HG02571 (cell line): ENCODE results near the gene DIDO1.

Experiments used
- ATAC-seq: cut with Tn5 transposase; IDR thresholded peaks from one replicate; pipeline ENCODE4 v1.9.1; 2021; ENCODE audit warnings: mild to moderate bottlenecking, moderate library complexity; ENCODE audit not compliant: unreplicated experiment

Gene DIDO1

DNA sequence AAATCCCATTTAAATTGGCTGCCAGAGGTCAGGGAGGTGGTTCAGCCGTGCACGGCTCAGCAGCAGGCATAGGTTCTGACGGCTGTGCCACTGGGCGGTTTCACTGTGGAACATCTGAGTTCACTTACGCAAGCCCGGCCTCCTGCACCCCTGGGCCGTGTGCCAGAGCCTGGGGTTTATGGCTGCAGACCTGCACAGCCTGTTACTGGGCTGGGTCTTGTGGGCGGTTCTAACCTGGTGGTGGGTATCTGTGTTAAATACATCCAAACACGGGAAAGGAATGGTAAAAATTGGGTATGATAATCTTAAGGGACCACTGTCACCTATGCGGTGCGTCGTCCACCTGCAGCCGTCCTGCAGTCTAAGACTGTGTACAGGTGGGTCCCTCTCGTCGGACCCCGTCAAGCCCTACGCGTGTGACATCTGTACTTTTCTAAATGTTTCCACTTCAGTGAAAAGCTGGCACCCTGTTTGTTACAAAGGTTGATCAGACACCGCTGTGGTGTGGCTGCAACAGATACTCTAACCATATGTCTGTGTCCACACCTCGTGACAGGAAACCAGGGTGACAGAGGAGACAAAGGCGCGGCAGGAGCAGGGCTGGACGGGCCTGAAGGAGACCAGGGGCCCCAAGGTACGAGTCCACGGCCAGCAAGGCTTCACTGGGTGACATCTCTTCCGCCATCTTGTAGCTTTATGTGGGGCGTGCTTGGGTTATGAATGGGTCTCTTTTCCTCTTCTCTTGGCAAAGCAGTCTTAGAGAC is 88.0 kb downstream of the DIDO1 start:
- no peak for ATAC-seq

DNA sequence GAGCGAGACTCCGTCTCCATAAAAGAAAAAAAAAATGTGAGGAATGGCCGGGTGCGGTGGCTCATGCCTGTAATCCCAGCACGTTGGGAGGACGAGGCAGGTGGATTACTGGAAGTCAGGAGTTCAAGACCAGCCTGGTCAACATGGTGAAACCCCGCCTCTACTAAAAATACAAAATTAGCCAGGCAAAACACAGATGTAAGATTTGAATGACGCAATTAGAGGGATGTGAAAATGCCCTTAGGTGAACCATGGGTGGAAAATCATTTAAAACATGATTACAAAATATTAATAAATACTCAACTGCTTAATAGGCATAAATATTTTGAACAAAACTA is 88.5 kb downstream of the DIDO1 start:
- no peak for ATAC-seq

DNA sequence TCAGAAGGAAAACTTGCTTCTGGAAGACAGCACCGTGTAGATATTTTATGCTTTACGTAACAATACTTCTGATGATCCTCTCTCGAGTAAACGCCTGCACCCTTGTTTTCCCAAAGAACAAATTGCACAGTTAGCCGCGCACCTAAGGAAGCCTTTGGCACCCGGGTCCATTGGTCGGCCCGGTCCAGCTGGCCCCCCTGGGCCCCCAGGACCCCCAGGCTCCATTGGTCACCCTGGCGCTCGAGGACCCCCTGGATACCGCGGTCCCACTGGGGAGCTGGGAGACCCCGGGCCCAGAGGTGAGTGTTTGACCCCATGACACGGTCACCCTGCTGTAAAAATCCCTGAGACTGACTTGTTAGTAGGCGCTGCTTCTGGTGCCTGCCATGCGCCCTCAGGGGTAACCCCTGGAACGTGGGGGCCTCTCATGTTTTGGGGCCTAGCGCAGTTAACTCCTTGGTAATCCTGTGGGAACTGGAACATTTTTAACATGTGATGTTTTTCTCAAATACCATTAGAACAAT is 89.3 kb downstream of the DIDO1 start:
- ATAC-seq, result no peak

DNA sequence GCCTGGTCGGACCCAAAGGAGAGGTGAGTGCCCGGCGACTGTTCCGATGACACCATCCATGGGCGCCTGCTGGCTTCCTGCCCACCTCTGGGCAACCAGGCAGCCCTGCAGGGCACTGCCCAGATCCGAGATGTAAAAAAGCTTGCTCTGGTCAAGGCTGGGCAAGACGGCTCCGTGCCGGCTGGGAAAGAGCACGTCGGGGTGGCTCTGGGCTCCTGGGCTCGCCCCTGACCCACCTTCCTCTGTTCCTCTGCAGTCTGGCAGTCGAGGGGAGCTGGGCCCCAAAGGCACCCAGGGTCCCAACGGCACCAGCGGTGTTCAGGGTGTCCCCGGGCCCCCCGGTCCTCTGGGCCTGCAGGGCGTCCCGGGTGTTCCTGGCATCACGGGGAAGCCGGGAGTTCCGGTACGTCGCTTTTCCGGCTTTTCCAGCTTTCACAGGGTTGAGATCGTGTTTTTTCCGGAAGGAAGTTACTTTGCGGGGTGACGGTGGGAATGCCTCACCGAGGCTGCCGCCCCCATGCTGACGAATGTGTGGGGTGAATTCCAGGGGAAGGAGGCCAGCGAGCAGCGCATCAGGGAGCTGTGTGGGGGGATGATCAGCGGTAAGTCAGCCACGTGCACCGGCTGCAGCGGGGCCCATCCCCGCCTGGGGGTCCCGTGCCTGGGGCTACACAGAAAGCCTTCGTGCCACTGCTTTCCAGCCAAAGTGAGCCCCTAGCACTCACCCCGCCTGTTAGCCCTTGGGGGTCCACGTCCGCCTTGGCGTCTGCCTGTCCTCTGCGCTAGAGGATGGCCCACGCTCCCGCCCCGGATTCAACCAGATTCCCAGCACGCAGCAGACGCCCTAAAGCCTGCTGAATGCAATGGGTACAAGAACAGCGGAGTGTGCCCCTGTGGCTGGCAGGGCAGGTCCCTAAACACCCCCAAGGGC is 90.1 kb downstream of the DIDO1 start:
- ATAC-seq, result no peak

DNA sequence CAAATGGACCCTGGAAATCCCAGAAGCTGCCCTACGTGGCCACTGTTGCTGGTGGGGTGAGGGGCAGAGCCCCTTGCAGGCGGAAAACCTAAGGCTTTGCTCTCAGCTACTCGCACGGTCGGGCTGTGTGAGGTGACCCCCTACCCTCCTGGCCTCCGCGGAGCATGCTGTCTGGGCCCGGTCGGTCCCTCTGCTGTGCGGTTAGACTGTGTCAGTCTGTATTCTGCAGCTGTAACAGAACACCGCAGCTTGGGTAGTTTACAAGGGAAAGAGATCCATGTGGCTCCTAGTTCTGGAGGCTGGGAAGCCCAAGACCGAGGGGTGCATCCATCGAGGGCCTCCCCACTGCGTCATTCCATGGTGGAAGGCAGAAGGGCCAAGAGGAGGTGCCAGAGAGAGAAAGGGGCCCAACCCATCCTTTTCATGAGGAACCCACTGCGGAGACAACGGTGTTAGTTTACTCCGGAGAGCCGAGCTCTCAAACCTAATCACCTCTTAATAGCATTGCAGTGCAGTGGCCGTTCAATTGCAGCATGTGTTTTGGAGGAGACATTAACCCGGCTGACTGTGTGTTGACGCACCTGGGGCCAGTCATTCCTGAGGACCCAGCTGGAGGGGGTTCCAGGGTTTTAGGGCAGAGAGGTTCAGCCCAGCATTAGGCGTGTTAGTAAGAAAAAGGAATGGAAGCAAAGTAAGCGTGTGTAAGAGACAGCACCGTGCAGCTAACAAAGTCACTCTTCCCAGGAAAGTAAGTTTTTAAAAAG is 91.2 kb downstream of the DIDO1 start:
- ATAC-seq, result no peak

DNA sequence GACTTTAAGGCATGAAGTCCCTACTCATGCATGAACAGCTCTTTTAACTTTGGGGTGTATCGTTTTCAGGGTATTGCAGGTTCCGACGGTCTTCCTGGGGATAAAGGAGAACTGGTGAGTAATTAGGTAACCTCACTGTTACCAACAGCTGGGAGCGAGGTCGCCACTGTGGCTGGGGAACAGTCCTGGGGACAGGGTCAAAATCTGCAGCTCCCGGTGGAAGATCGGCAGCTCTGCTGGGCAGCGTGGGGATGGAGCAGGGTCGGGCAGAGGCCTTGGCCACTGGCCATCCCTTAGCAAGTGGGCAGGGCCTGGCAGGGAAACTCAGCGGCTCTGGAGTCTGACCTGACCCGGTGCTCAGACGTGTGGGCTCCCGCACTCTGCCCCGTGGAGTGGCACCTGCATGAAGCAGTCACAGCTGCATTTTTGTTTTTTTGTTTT is 93.3 kb downstream of the DIDO1 start:
- ATAC-seq, result no peak

DNA sequence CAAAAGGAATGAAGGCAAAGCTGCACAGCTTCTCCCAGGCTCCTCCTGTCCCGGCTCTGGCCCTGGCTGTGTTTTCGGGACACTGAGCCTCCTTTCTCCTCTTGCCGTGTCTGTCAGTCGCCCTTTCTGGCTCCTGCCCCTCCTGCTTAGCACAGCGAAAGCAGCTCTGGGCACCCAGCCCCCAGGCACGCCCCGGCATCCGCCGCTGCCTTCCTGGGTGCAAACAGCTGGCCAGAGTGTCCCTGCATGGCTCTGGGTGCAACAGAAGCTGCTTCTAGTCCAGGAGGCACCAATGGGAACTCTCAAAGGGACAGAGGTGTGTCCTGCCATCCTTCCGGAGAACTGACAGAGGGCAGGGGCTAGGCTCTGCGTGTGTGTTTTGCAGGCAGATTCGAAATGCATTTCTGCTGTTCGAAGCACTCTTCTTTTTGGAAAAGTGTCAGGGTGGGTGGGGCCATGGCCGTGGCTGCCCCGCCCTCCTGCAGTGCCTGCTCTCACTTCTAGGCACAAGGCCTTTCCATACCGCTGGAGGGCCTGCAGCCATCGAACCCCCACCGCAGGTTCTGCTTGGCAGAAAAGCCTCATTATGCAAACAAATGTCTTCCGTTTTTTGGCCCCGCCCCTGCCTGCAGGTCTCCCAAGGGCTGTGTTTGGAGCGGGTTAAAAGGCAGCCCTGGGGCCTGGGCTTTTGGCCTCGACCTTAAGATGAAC is 93.9 kb downstream of the DIDO1 start:
- no peak for ATAC-seq

DNA sequence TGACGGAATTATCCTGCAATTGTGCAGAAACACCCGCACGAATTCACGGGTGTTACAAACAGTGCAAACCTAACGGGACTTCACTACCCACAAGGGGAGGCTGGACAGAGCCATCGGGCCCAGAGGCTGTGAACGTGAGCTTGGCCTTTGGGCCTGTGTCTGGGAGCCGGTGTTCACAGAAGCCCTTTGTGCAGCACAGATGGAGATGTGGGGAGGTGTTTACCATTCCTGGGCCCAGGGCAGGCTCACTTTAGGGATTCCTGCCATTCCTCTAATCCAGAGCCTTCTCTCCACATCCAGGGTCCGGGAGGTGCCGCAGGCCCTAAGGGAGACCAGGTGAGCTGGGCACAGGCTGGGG is 94.5 kb downstream of the DIDO1 start:
- no peak for ATAC-seq

DNA sequence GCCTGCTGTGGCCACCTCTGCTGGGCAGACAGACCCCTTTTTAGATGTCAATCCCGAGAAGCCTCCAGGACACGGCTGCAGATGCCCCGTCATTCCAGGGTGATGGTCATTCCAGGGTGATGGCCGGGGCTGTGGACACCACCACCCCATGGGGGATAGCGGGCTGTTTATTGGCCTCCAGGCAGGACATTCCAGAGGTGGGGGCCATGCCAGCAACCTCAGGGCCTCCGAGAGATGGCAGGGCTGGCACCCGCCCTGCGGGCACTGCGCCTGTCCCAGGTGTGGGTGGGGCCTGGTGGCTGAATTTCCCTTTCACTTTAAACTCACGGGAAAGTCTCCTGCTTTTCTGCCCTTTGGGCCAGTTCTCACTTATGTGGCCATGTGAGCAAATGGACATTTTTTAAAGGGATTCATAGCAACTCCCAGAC is 94.9 kb downstream of the DIDO1 start:
- ATAC-seq, result no peak

DNA sequence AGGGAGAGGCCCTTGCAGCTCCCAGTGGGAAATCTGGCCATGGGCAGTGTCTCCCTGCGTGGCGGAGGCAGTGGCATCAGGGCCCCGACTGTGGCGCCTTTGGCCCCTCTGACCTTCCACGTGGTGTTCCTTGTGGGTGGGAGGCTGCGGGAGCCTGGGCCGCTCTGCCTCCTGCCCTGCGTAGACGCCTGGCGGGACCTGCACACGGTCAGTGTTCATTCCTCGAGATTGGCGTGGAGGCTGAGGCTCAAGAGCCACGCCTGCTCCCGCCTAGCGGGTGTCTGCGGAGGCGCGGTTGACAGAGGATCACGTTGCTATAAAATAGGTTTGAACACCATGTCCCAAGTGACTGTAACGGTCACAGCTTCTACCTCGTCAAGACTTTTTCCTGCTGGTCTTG is 95.5 kb downstream of the DIDO1 start:
- ATAC-seq, result no peak

DNA sequence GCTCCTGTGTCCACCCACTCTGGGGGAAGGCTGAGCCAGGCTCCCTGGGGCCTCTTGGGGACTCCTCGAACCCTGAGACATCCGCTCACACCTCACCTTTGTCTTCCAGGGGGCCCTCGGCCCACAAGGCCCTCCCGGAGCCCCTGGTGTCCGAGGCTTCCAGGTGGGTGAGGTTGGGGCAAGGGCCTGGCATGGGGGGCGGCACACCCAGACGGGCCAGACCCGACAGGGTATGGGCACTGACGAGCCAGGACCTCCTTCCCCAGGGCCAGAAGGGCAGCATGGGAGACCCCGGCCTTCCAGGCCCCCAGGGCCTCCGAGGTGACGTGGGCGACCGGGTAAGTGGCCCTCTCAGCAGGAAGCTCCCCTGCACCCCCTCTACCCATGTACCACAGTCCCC is 96.1 kb downstream of the DIDO1 start:
- ATAC-seq, result no peak

DNA sequence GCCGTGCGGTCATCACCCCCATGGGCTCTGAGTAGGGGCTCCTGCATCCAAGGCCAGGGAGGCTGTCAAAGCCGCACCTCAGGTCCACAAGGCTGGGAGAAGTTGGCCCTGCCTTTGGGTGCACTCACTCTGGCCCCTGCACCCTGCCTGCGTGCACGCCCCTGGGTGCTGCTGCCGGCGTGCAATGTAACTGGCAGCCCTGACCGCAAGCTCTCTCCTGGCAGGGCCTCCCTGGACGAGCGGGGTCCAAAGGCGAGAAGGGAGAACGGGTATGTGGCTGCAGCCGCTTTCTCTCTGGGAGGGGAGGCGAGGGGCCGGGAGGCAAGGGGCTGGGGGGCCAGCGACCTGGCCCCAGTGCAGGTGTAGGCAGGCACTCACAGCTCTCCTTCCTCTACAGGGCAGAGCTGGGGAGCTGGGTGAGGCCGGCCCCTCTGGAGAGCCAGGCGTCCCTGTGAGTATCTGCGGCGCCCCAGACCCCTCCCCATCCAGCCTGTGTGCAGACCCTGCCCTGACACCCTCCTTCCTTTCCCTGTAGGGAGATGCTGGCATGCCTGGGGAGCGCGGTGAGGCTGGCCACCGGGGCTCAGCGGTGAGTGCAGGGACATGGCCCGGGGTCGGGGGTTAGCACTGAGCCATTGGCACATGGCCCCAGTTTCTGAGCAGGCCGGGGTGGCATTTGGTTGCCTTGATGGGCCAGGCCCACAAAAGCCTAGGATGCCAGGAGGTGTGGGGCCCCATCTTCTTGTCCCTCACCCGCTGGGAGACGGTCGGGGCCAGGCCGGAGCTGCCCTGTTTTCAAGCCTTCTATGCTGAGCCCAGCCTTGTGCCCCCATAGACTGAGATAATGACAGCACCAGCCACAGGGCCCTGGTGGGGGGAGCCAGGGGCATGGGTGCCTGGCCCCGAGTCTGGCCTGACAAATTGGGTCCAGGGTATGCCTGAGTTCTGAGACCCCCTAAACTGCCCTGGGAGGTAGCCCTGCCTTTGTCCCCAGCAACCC is 96.8 kb downstream of the DIDO1 start:
- no peak for ATAC-seq

DNA sequence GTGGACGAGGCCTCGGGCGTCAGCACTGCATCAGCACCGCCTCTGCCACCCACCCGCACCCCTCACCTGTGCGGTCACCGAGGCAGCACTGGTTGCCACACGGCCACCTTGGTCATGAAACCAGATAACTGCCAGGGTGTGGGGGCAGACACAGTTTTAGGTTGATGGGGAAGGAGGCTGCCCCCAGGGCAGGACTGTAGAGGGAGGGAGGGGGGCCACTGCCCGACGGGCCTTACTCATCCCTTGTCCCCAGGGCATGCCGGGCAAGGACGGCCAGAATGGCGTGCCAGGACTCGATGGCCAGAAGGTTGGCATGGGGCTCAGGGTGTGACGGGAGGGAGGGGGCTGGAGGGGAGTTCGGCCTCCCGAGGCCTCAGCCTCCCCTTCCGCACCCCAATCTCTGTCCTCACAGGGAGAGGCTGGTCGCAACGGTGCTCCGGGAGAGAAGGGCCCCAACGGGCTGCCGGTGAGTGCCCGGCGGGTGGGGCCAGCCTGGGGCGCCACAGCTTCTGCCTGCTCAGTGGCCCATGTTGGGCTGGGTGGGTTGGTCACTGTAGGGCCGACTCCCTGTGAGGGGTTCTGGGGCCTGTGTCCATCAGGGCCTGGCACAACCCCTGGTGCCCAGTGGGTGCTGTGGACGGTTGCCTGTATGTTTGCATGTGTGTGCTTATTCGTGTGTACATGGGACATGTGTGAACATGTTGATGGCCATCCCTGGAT is 97.6 kb downstream of the DIDO1 start:
- no peak for ATAC-seq

DNA sequence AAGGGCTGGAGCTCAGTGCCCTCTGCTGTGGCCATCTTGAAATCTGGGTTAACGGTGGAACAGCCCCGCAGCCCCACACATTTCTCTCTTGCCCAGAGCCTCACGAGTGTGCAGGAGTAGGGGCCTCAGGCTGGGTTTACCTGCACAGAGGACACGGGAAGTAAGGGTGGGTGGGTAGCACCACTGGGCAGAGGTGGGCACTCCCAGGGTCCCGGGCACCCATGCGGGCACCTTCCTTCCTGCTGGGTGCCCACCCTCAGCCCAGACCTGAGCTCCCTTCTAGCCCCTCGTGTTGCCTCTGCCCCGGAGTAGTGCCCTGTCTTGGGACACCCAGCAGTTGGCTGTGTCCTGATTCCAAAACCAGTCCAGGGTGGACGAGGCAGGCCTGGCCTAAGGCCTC is 98.3 kb downstream of the DIDO1 start:
- ATAC-seq, result no peak
